ENCODE measurements around the gene CRLF1.
A peak's percentile ranks its signal among the peaks of the same experiment; 100 is the strongest.

Gene CRLF1

GRCh38 chr19:18636183-18636968 is 29.8 kb upstream of the CRLF1 start:
- peak; percentile 92 for DNase-seq

- no peak for DNase-seq
These were observed 29.2 kb upstream of the CRLF1 start for GRCh38 chr19:18635831-18636182.

- DNase-seq: no peak
These were observed 28.2 kb upstream of the CRLF1 start for GRCh38 chr19:18634612-18635297.

GRCh38 chr19:18633321-18633720 is 26.7 kb upstream of the CRLF1 start:
- DNase-seq: no peak

GRCh38 chr19:18629166-18630088 is 22.8 kb upstream of the CRLF1 start:
- DNase-seq: no peak

- DNase-seq: no peak
These were observed 20.3 kb upstream of the CRLF1 start for GRCh38 chr19:18626906-18627305.

- DNase-seq: no peak
These were observed 14.3 kb upstream of the CRLF1 start for GRCh38 chr19:18620902-18621301.

GRCh38 chr19:18620311-18620710 is 13.7 kb upstream of the CRLF1 start:
- DNase-seq: no peak

- DNase-seq: no peak
These were observed 11.6 kb upstream of the CRLF1 start for GRCh38 chr19:18618236-18618635.

GRCh38 chr19:18617562-18617961 is 11.0 kb upstream of the CRLF1 start:
- DNase-seq: no peak

GRCh38 chr19:18616023-18616422 is 9.4 kb upstream of the CRLF1 start:
- no peak for DNase-seq

GRCh38 chr19:18613589-18614234 is 7.1 kb upstream of the CRLF1 start:
- no peak for DNase-seq

GRCh38 chr19:18612772-18613588 is 6.4 kb upstream of the CRLF1 start, which contains the start of gene TMEM59L:
Gene TMEM59L, plus strand, starts transcription at chr19:18612870. Its CDS starts 89 bp downstream, at chr19:18612959.
- no peak for DNase-seq

- no peak for DNase-seq
These were observed 5.6 kb upstream of the CRLF1 start for GRCh38 chr19:18612051-18612771.

- no peak for DNase-seq
These were observed 4.9 kb upstream of the CRLF1 start for GRCh38 chr19:18611327-18612050.

GRCh38 chr19:18610556-18611326 is 4.1 kb upstream of the CRLF1 start:
- no peak for DNase-seq

- DNase-seq: no peak
These were observed 3.6 kb upstream of the CRLF1 start for GRCh38 chr19:18610245-18610555.

- DNase-seq: no peak
These were observed 3.1 kb upstream of the CRLF1 start for GRCh38 chr19:18609717-18610051.

GRCh38 chr19:18608805-18609716 is 2.5 kb upstream of the CRLF1 start:
- DNase-seq: no peak

Data from fibroblast of skin of back (primary cell).